Activated T-helper 1 cell treated with anti-CD3 and anti-CD28 coated beads, Interleukin-12 subunit alpha, Interleukin-12 subunit beta, Interleukin-2, Interleukin-4 antibody, amounts not matched to agents 30 ng/mL and 10 ng/mL and 1 ng/mL, durations not matched to agents 14 hours and 24 hours and 36 hours (primary cell): ENCODE results near the gene VPS37B. TPM values are rescaled to one million over a fixed set of nuclear protein-coding genes. Genes with fewer than 3 reads are reported as not detected.
A peak's percentile ranks its signal among the peaks of the same experiment; 100 is the strongest.
"Not testable (repeated sequence)": the region's sequence is repeated elsewhere in the genome, so short reads cannot be mapped to it uniquely, and the experiment has no call there.

Experiments used
- DNase-seq: peaks from one replicate; pipeline ENCODE4 v3.0.0; 2021; ENCODE audit warnings: low spot score
- H3K27ac Mint-ChIP-seq: one replicate; pipeline ENCODE4 v1.8.0; 2021; ENCODE audit warnings: mild to moderate bottlenecking, mixed read lengths
- H3K27me3 Mint-ChIP-seq: one replicate; pipeline ENCODE4 v1.8.0; 2022; ENCODE audit warnings: mild to moderate bottlenecking, moderate library complexity, mixed read lengths; ENCODE audit not compliant: insufficient read depth
- H3K36me3 Mint-ChIP-seq: one replicate; pipeline ENCODE4 v1.8.0; 2021; ENCODE audit warnings: low read depth, mixed read lengths
- H3K4me1 Mint-ChIP-seq: one replicate; pipeline ENCODE4 v1.8.0; 2021; ENCODE audit warnings: low read depth, mixed read lengths
- H3K4me3 Mint-ChIP-seq: one replicate; pipeline ENCODE4 v1.8.0; 2021; ENCODE audit warnings: mild to moderate bottlenecking, moderate library complexity, mixed read lengths
- H3K9me3 Mint-ChIP-seq: one replicate; pipeline ENCODE4 v1.8.0; 2021; ENCODE audit warnings: mixed read lengths
- intact Hi-C: fragments of 100-400 bp; cut with micrococcal nuclease; formaldehyde crosslinking; loops from one replicate; pipeline ENCODE4 v1.15.1; 2024
- total RNA-seq: library from RNA; stranded (reverse); gene quantifications from 2 replicates; pipeline ENCODE4 v1.2.3, GENCODE V29; 2022

VPS37B gene
- total RNA-seq: 12.7 and 14.3 TPM in 2 replicates

DNA sequence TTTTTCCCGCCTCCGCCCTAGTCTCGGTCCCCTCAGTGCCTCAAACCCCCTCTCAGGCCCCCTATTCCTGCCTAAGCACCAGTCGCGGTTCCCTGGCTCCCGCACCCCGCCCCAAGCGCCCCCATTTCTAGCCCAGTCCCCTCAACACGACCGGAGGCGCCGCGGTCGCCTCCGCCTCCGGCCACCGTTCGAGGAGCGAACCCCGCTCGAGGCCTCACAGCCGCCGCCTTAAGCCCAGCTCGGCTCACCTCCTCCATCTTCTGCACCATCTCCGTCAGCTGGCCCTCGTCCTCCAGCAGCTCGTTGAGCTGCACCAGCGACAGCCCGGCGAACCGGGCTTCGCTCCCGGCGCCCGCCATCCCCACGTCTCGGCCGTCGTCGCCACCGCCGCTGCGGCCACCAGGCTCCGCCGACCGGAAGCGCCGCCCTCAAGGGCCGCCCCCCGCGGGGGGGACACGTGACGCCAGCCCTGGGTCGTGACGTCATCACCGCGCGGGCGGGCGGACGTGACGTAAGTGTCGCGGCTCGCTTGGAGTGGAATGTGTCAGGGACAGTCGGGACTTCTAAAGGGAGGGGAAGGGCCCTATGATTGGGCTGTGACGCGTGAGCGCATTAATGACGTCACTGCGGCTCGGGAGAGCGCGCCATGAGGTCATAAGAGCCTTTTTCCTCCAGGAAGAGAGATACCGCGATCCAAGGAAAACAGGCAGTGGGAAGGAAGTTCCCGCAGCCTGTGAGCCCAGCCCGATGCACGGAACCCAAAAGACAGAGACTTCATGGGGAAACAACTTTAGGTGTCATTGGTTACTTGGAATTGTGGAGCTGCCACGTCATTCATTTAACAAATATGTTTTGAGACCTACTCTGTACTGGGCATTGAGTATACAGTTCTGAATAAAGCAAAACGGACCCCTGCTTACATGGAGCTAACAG is at the start of gene VPS37B:
Gene VPS37B (minus strand): TSS at position 421 of the 933 bp plus-strand sequence. CDS start 62 bp downstream, at position 359.
- H3K4me3 Mint-ChIP-seq: peak within 1 kb of the TSS; percentile 91
- H3K27ac Mint-ChIP-seq: peak within 1 kb of the TSS; percentile 91
- peaks cover 6% of the 10 kb centered on the region for H3K36me3 Mint-ChIP-seq
- intact Hi-C loops: loop anchor here (2.0 to 5.0 kb wide), 5 partner anchors 23 to 336 kb away; partner anchors contain the start of genes HCAR1, MPHOSPH9, MTRFR and OGFOD2
- peaks cover 5% of the 10 kb centered on the region for H3K27me3 Mint-ChIP-seq
- peak; percentile 87 for DNase-seq
- no peaks in the 10 kb centered on the region for H3K9me3 Mint-ChIP-seq
- H3K4me1 Mint-ChIP-seq: peaks cover 93% of the 10 kb centered on the region

DNA sequence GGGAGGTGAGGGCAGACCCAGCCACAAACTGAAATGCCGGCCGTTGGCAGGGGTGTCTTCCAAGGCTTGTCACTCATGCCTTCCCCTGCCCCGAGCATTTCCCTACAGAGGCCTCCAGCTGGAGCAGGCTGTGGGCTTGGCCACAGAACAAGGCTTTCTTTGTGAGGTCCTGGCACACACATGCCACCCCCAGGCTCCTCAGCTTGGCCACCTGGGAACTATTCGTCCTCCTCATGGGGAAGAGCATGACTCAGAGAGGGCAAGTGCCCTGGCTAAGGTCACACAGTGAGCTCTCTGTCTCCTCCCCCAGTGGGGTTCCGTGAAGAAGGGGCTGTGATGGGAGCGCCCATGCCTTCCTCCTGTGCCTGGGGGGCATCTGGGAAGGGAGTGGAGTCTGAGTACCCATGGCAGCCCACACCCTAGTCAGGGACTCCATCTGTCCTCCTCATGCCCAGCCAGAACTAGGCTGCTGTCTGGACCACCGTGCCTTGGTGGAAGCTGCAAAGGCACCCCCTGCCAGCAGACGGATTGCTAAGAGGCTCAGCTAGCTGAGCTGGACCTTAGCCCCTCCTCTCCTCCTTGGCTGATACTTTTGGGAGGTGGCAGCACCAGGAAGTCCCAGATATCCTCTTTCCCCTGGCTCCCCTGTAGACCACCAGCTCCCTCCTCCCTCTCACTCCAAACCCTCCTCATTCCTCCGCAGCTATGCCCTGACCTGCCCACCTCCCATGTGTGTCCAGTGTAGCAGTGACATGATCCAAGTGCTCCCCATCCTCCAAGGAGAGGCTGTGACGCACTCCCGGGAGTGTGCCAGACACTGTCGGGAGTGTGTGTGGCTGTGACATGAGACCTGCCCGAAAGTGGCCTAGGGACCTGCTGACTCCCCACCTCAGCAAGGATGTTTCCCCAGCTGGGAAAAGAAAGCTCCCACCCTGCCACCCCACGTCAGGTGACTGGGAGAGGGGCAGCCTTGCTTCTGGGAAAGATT is 49.0 kb upstream of the VPS37B start:
- Mint-ChIP-seq H3K36me3 (no peaks in the 10 kb centered on the region), H3K27me3 (peaks cover 1% of the 10 kb centered on the region), H3K4me3 (no peak overlapping the region), H3K9me3 (no peaks in the 10 kb centered on the region), H3K27ac (peak overlapping the region; percentile 73), H3K4me1 (peaks cover 43% of the 10 kb centered on the region)
- intact Hi-C loops: no loop called here
- no peak for DNase-seq

GRCh38 chr12:122943196-122943595 is 47.3 kb upstream of the VPS37B start:
- no peaks in the 10 kb centered on the region for H3K9me3 Mint-ChIP-seq
- H3K4me3 Mint-ChIP-seq: no peak overlapping the region
- no peak overlapping the region for H3K27ac Mint-ChIP-seq
- H3K4me1 Mint-ChIP-seq: peaks cover 46% of the 10 kb centered on the region
- H3K36me3 Mint-ChIP-seq: no peaks in the 10 kb centered on the region
- DNase-seq: no peak
- intact Hi-C loops: no loop called here
- H3K27me3 Mint-ChIP-seq: no peaks in the 10 kb centered on the region

GRCh38 chr12:122942637-122943036 is 46.7 kb upstream of the VPS37B start:
- H3K4me3 Mint-ChIP-seq: no peak overlapping the region
- no peaks in the 10 kb centered on the region for H3K36me3 Mint-ChIP-seq
- intact Hi-C loops: no loop called here
- H3K27me3 Mint-ChIP-seq: no peaks in the 10 kb centered on the region
- H3K4me1 Mint-ChIP-seq: peaks cover 42% of the 10 kb centered on the region
- H3K27ac Mint-ChIP-seq: no peak overlapping the region
- no peaks in the 10 kb centered on the region for H3K9me3 Mint-ChIP-seq
- no peak for DNase-seq

GRCh38 chr12:122941351-122941750 is 45.4 kb upstream of the VPS37B start:
- H3K27me3 Mint-ChIP-seq, DNase-seq, H3K4me3 Mint-ChIP-seq, H3K36me3 Mint-ChIP-seq, H3K27ac Mint-ChIP-seq, intact Hi-C loops, H3K9me3 Mint-ChIP-seq: not testable (repeated sequence)
- H3K4me1 Mint-ChIP-seq: peaks cover 30% of the 10 kb centered on the region

GRCh38 chr12:122939125-122939524 is 43.2 kb upstream of the VPS37B start:
- H3K27me3 Mint-ChIP-seq: no peaks in the 10 kb centered on the region
- no peak for DNase-seq
- H3K4me1 Mint-ChIP-seq: peaks cover 18% of the 10 kb centered on the region
- no peak overlapping the region for H3K4me3 Mint-ChIP-seq
- no peaks in the 10 kb centered on the region for H3K9me3 Mint-ChIP-seq
- H3K36me3 Mint-ChIP-seq: no peaks in the 10 kb centered on the region
- intact Hi-C loops: no loop called here
- no peak overlapping the region for H3K27ac Mint-ChIP-seq

DNA sequence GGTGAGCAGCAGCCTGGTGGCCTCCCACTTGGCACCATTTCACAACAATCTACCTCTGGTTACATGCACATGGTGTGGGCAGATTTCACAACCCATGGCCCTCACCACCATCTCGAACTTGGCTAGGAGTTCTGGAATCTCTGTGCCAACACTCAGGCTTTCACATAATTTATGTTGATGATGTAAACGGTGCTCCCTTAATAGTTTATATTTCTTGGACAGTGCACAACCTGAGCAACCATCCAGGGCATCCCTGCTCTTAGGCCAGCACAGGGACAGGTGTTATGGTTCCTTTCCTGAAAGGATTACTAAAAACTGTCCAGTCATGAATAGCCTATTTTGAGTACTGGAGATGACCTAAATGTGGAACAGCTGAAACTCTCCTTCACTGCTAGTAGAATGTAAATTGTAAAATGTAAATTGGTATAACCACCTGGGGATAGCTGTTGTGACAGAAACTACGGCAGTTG is 41.7 kb upstream of the VPS37B start:
- Mint-ChIP-seq H3K4me1 (peaks cover 7% of the 10 kb centered on the region), H3K9me3 (no peaks in the 10 kb centered on the region), H3K27me3 (no peaks in the 10 kb centered on the region), H3K27ac (no peak overlapping the region), H3K4me3 (no peak overlapping the region), H3K36me3 (no peaks in the 10 kb centered on the region)
- DNase-seq: no peak
- intact Hi-C loops: no loop called here

- intact Hi-C loops: no loop called here
- no peak overlapping the region for H3K27ac Mint-ChIP-seq
- H3K9me3 Mint-ChIP-seq: no peaks in the 10 kb centered on the region
Measured at GRCh38 chr12:122935318-122935717, 39.4 kb upstream of the VPS37B start.

DNA sequence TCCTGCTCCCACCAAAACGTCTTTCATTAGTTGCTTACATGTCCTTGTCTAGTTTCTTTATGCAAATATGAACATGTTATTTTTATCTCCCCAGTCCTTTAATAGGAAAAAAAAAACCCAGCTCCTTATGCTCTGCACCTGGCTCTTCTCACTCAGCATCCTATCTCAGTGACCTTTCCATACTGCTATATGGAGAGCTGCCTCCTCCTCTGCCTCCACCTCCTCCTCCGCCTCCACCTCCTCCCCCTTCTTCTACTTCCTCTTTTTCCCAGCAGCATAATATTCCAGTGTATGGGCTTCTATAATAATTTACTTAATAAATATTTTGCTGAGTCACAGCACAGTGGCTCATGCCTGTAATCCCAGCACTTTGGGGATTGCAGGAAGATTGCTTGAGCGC is 38.8 kb upstream of the VPS37B start:
- H3K27me3 Mint-ChIP-seq: no peaks in the 10 kb centered on the region
- intact Hi-C loops: no loop called here
- H3K9me3 Mint-ChIP-seq: no peaks in the 10 kb centered on the region
- peaks cover 5% of the 10 kb centered on the region for H3K4me1 Mint-ChIP-seq
- DNase-seq: no peak
- H3K27ac Mint-ChIP-seq: no peak overlapping the region
- no peaks in the 10 kb centered on the region for H3K36me3 Mint-ChIP-seq
- no peak overlapping the region for H3K4me3 Mint-ChIP-seq

More at GRCh38 chr12:122935318-122935717, 39.4 kb upstream of the VPS37B start:
- no peak overlapping the region for H3K4me3 Mint-ChIP-seq
- no peaks in the 10 kb centered on the region for H3K36me3 Mint-ChIP-seq
- peaks cover 5% of the 10 kb centered on the region for H3K4me1 Mint-ChIP-seq
- DNase-seq: no peak
- no peaks in the 10 kb centered on the region for H3K27me3 Mint-ChIP-seq

DNA sequence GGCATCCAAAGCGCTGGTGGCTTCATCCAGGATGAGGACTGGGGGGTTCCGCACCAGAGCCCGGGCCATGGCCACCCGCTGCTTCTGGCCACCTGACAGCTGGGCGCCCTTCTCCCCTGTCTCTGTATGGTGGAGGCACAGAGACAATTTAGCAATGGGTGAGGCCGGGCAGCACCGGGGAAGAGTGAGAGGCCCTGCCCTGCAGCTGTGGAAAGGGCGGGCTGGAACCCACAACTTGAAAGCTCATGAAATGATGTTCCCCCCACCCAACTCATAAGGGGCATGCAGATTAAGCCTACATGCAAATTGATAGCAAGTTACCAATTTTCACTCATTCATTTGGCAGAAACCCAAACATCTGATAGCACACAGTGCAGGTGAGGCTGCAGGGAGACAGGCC is 36.3 kb upstream of the VPS37B start:
- H3K36me3 Mint-ChIP-seq: no peaks in the 10 kb centered on the region
- H3K4me1 Mint-ChIP-seq: no peaks in the 10 kb centered on the region
- no peaks in the 10 kb centered on the region for H3K27me3 Mint-ChIP-seq
- intact Hi-C loops: no loop called here
- H3K9me3 Mint-ChIP-seq: no peaks in the 10 kb centered on the region
- no peak overlapping the region for H3K27ac Mint-ChIP-seq
- DNase-seq: no peak
- no peak overlapping the region for H3K4me3 Mint-ChIP-seq

- Mint-ChIP-seq H3K27ac (no peak overlapping the region), H3K36me3 (no peaks in the 10 kb centered on the region), H3K27me3 (no peaks in the 10 kb centered on the region), H3K4me3 (no peak overlapping the region), H3K4me1 (no peaks in the 10 kb centered on the region), H3K9me3 (no peaks in the 10 kb centered on the region)
- DNase-seq: no peak
- intact Hi-C loops: no loop called here
Measured at GRCh38 chr12:122929812-122930211, 33.9 kb upstream of the VPS37B start.

DNA sequence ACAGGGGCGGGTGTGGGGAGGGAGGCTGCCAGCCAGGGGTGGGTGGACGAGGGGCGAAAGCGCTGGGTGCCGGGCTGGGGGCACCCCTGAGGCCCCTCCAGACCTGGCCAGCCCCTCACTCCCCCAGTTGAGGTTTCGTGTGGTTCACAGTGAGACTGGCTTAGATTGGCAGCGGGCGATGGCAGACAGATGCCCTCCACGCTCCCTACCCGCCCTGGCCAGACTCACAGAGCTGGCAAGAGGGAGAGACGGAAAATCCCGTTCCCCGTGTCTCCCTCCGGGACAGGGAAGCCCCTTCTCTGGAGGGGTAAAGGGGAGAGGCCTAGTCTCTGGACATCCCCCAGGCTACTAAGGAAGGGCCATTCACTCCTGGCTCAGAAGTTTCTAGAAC is 33.2 kb upstream of the VPS37B start:
- no peaks in the 10 kb centered on the region for H3K27me3 Mint-ChIP-seq
- H3K4me3 Mint-ChIP-seq: no peak overlapping the region
- intact Hi-C loops: no loop called here

More for the DNA sequence above, 33.2 kb upstream of the VPS37B start:
- no peaks in the 10 kb centered on the region for H3K4me1 Mint-ChIP-seq
- no peak for DNase-seq
- no peaks in the 10 kb centered on the region for H3K36me3 Mint-ChIP-seq
- no peak overlapping the region for H3K27ac Mint-ChIP-seq
- no peaks in the 10 kb centered on the region for H3K9me3 Mint-ChIP-seq
